NCI-H69 (cell line): ENCODE data around the gene SLC8A1.

Experiments used
- DNase-seq: peaks from one replicate; lab custom pipeline; 2025; lab: John Stamatoyannopoulos, UW

SLC8A1 gene

GRCh38 chr2:40458271-40458794 is 6.4 kb upstream of the SLC8A1 start:
- peak; percentile 78 for DNase-seq

DNA sequence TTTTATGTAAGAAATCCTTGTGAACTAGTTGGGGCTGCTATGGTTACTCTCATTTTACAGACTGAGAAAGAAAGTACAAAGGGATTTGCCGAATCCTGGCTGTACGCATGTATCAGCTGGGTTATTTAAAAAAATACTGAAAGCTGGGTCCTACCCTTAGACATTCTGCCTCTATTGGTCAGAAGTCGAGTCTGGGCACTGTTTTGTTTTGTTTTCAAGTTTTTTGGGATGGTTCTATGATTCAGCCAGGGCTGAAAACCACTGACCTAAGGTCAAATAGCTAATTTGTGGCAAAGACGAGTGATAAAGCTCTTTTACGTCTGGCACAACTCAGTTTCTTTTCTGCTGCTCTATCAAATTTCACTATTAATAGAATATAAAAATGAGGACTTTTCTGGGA is 5.9 kb upstream of the SLC8A1 start:
- no peak for DNase-seq

DNA sequence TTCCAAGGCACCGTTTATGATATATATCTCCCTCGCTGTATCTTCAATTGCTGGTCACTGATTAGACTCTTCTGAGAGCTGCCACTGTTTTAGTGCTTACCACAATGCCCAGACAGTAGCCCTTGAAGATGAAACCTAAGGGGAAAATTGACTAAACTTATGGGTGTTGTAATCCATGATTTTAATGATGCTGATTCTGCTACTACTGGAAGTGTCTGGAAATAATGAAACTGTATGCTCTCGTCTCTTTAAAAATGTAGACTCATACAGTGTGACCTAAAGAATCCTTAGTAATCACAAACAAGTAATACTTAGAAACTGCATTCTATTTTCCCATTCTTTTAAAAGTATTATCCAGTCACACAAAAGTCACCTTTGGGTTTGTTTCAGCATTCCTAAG is 5.5 kb upstream of the SLC8A1 start:
- no peak for DNase-seq

GRCh38 chr2:40456926-40457325 is 5.0 kb upstream of the SLC8A1 start:
- no peak for DNase-seq

DNA sequence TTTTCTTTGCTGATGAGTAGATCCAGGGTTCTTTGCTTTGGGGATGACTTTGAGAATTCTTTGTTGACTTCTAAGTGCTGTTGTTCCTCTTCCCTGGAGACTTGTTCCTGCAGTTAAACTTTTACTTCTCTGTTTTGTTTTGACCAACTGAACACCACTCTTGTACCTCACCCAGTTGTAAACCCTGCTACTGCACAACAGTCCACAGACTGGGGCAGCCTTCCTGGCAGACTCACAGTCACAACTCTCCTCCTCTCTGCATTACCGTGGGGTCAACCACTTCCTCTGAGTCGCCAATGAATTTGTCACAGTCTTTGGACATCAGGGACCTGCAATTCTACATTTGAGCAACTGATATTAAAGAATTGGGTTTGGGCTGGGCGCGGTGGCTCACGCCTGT is 3.8 kb upstream of the SLC8A1 start:
- no peak for DNase-seq

DNA sequence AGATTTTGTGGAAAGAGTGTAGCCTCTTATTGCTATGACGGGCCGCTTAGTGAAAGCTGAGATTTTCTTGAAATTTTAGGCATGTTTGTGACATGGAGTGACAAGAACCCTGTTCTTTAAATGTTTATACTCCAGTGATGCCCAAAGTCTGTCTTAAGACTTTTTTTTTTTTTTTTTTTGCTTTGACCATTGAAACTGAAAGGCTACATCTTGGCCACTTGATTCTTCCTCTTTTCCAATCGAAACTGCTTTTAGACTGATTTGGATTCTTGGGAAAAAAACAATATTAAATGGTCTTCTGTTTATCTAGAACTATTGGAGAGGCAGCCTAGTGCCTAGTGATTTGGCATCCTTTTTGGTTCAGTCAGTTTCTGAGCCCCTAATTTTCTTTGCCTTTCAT is 2.4 kb upstream of the SLC8A1 start:
- DNase-seq: no peak

DNA sequence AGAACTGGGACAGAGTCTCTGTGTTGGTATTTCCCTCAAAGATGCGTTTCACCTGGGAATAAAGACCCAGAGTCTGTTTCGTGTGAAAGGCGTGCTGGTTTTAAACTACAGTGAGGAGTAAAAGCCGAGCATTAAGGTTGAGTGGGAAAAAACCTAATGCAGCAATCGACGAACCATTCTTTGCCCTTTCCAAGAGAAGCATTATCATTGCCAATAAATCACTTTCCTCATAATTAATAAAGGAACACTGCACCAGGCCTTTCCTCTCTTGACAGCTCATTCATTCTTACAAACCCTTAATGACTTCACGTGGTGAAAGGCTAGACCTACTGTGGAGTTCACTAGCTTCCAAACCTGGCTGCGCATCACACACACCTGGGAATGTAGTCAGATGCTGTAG is 896 bp upstream of the SLC8A1 start:
- peak; percentile 87 for DNase-seq

DNA sequence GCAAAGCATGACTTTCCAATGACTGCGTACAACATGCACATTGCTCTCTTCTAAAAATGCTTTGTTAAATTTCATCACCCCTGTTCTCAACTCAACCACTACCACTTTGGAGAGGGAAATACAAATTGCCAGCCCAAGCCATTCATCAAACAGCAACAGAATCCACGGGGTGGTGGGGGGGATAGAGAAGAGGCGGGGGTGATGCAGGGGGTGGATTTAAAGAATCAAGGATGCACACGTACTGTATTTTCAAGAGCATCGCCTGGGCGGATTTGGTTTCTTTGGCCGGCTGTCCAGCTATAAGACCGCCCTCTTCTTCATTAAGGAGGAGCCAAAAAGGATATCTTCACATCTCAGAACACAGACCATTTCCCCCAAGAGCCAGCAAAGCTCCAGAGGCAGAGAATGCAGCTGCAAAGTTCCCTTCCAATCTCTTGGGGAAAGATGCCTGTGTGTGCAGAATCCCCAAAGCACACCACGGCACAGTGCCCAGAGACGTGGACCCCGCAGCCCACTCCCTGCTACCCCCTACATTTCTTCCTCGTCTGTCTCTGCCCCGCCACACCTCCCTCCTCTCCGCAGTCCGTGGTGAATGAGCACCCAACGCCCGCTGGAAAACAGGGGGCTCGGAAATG is 977 bp downstream of the SLC8A1 start:
- peak; percentile 82 for DNase-seq

DNA sequence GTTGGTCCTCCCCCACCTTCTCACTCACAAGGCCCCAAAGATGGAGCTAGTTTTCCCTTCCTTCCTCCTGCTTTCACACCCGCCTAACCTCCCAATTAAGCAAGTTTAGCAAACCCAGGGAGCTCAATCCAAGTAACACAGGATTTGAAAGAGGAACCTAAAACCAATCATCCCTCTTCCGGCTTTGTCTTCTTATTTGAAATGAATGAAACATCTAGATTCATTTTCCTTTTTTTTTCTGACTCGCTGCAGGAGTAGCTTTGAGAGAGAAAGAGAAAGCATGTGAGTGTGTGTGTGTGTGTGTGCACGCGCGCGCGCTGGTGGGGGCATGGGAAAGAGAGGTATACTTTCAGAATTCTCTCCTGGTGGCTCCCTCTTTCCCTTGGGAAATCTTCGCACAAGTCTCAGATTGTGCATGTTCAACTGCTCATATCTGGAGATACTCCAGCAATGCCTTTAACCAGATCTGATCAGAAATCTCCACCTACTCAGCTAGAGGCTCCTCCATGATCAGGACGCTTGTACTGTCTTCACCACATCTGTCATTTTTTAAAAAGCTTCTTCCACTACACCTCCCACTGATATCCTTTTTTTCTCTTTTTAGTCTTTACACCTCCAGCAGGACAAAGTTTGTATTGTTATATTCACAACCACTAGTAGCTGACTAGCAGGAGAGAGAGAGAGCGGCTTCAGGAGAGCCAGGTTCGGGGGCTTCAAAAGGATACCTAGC is 1.7 kb downstream of the SLC8A1 start:
- DNase-seq: peak; percentile 75

GRCh38 chr2:40448476-40449079 is 3.3 kb downstream of the SLC8A1 start:
- DNase-seq: peak; percentile 74

DNA sequence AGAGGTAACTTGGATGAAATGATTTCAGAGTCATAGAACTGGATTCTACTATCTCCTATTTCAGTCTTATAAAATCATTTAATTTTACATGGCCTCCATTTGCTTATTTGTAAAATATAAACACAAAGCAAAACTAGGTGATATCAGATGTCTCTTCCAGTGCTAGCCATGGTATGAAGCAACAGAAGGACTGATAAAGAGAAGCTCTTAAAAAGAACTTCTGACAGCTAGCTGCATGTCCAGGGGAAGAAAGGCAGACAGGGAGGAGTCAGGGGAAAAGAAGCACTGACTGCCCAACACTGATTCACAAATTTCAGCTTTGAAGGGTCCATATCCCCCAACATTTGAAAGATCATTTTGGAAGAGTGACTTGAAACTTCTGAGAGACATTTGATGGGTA is 6.4 kb downstream of the SLC8A1 start:
- no peak for DNase-seq

- DNase-seq: no peak
These were observed 11.1 kb downstream of the SLC8A1 start for GRCh38 chr2:40440835-40441234.

DNA sequence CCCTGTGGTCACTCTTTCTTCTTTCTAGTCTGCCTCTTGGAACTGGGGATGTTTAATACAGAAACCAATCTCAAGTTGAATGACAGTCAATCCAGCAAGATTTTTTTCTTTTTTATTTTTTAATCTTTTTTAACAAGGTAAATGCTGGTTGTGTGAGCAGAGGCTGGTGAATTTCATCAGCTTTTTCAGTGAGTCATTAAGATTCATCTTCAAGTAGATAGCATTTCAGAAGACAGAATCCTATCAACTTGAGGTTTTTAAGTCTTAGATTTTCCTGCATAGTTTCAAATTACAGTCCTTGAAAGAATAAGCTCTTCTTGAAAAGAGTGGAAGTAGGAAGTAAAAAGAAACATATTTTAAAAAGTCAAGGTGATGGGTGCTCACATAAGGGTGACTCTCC is 12.4 kb downstream of the SLC8A1 start:
- DNase-seq: no peak

DNA sequence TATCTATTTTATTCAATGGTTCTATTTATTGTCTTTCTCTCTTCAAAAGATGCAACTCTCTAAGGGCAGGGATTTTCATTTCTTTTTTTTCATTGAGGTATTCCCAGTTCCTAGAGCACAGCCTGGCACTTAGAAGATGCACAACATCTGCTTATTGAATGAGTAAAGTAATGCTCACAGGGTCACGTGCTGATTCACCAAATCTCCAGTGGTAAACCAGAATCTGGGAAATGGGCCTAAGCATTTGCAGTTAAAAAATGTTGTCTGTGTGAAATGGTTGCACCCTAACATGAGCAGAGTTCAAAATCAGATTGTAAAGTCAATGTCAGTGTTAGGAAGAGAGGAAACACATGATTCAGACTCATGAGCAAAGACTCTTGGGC is 15.8 kb downstream of the SLC8A1 start:
- no peak for DNase-seq

- DNase-seq: no peak
These were observed 16.3 kb downstream of the SLC8A1 start for GRCh38 chr2:40435426-40436092.

DNA sequence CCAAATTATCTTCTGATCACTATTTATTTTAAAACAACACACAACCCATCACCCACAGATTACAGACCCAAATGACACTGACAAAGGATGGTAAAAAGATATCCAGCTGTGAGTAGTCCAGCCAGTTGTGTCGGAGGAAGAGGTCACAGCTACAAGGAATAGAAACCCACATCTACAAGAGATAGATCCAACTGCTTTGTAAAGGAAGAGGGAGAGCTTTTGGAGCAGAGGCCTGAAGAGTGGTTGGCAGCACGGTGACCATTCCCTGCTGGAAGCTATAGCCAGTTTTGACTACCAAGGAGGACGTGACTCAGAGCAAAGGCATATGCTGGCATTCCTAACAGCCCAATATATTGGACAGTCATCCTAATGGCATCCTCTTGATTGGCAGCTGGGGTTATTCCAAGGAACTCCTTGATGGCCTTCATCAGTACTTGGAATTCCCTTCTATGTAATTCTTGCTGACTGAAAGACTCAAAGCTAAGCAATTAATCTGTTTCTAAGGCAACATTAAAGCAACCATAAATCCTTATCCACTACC is 17.1 kb downstream of the SLC8A1 start:
- DNase-seq: no peak

GRCh38 chr2:40433736-40434135 is 18.2 kb downstream of the SLC8A1 start:
- DNase-seq: no peak

DNA sequence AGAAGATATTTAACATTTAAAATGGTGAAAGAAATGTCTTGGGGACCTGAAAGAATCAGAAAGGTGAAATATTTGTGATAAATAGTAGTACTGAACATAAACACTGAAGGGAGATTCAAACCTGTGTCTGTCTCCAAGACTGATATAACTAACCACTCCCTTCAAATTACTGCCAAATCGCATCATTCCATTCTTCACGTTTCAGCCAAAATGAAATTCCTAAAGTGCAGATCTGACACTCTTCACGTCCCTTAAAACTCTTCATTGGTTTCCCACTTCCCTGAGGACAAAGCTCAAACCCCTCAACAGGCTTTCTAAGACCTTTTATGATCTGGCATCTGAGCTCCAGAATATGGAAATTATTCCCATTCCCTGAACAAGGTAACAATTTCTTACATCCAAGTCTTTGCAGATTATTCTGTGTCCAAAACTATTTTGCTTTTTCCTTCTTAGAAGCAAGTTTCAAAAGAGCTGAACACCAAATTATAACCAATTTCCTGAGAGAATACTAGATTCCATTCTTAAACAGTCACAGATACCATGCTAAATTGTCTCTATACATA is 18.9 kb downstream of the SLC8A1 start:
- DNase-seq: no peak

DNA sequence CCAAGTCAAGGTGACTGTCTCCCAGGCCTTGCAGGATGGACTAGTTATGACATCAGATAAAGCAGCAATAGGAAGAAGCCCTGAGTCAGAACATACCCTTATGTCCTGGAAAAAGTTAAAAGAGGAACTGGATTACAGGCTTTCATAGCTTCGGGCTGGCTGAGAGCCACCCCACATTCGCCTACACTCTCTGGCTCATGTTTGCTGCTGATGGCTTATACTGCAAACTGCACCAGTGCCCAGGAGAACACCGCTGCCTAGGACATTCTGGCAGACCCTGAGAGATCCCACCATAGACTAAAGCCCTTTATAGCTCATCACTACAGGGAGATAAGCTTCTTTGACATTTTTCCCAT is 20.3 kb downstream of the SLC8A1 start:
- DNase-seq: no peak

- DNase-seq: no peak
These were observed 20.9 kb downstream of the SLC8A1 start for GRCh38 chr2:40430776-40431599.

- no peak for DNase-seq
These were observed 23.5 kb downstream of the SLC8A1 start for GRCh38 chr2:40428439-40428838.
